WTC11 (cell line): ENCODE results near the gene SHANK3. TPM values are rescaled to one million over a fixed set of nuclear protein-coding genes. Genes with fewer than 3 reads are reported as not detected.
A peak's percentile ranks its signal among the peaks of the same experiment; 100 is the strongest.

Experiments used
- ATAC-seq: fragments of 200-7000 bp; cut with Tn5 transposase; 2 replicates; pipeline ENCODE4 v1.10.0; 2021; ENCODE audit warnings: mild to moderate bottlenecking, moderate library complexity
- CTCF ChIA-PET: fragments of 300-600 bp; sonication (Branson Sonifier 250); formaldehyde crosslinking; loops from one replicate; lab custom pipeline; 2021; ENCODE audit warnings: antibody characterized with exemption; lab: Charles Lee
- POLR2A ChIA-PET: fragments of 350-600 bp; sonication (Branson Sonifier 250); formaldehyde crosslinking; loops from one replicate; lab custom pipeline; 2021; ENCODE audit warnings: antibody characterized with exemption; lab: Charles Lee
- DNase-seq: peaks from one replicate; pipeline ENCODE4 v3.0.0; 2021; ENCODE audit warnings: low spot score
- H3K27ac Mint-ChIP-seq: 2 replicates; pipeline ENCODE4 v1.8.0; 2021; ENCODE audit warnings: mixed read lengths
- H3K27me3 Mint-ChIP-seq: 2 replicates; pipeline ENCODE4 v1.8.0; 2021; ENCODE audit warnings: low read depth, mild to moderate bottlenecking, moderate library complexity, mixed read lengths
- H3K36me3 Mint-ChIP-seq: 2 replicates; pipeline ENCODE4 v1.8.0; 2021; ENCODE audit warnings: mixed read lengths
- H3K4me1 Mint-ChIP-seq: 2 replicates; pipeline ENCODE4 v1.8.0; 2022; ENCODE audit warnings: mixed read lengths
- H3K4me3 Mint-ChIP-seq: 2 replicates; pipeline ENCODE4 v1.8.0; 2021; ENCODE audit warnings: mild to moderate bottlenecking, moderate library complexity, mixed read lengths
- H3K9me3 Mint-ChIP-seq: 2 replicates; pipeline ENCODE4 v1.8.0; 2021; ENCODE audit warnings: mixed read lengths
- ESRRA ChIP-seq: sonication (generic); formaldehyde crosslinking; IDR thresholded peaks from 2 replicates; pipeline ENCODE4 v1.8.1; 2022; ENCODE audit warnings: mild to moderate bottlenecking, missing genetic modification reagents, borderline replicate concordance
- ETV6 ChIP-seq: sonication (generic); formaldehyde crosslinking; IDR thresholded peaks from 2 replicates; pipeline ENCODE4 v1.8.1; 2022; ENCODE audit warnings: mild to moderate bottlenecking, missing genetic modification reagents
- JUN ChIP-seq: sonication (generic); formaldehyde crosslinking; IDR thresholded peaks from 2 replicates; pipeline ENCODE4 v1.8.0; 2023; ENCODE audit warnings: mild to moderate bottlenecking, missing genetic modification reagents
- SMAD3 ChIP-seq: sonication (generic); formaldehyde crosslinking; IDR thresholded peaks from 2 replicates; pipeline ENCODE4 v1.8.0; 2022; ENCODE audit warnings: missing genetic modification reagents, mild to moderate bottlenecking, borderline replicate concordance
- SP1 ChIP-seq: sonication (generic); formaldehyde crosslinking; conservative IDR thresholded peaks from 2 replicates; pipeline ENCODE4 v1.8.1; 2022; ENCODE audit warnings: missing genetic modification reagents
- STAT6 ChIP-seq: sonication (generic); formaldehyde crosslinking; conservative IDR thresholded peaks from 2 replicates; pipeline ENCODE4 v1.8.1; 2023; ENCODE audit warnings: mild to moderate bottlenecking, low read depth, missing genetic modification reagents, moderate library complexity
- TP53 ChIP-seq: sonication (generic); formaldehyde crosslinking; IDR thresholded peaks from 2 replicates; pipeline ENCODE4 v1.8.1; 2023; ENCODE audit warnings: mild to moderate bottlenecking, missing genetic modification reagents
- ZNF317 ChIP-seq: sonication (generic); formaldehyde crosslinking; IDR thresholded peaks from 2 replicates; pipeline ENCODE4 v1.8.1; 2023; ENCODE audit warnings: low read depth, mild to moderate bottlenecking, moderate library complexity, missing genetic modification reagents, borderline replicate concordance
- ZNF416 ChIP-seq: fragments of 250-450 bp; sonication (Bioruptor Pico); IDR thresholded peaks from 2 replicates; pipeline ENCODE4 v1.9.0; 2021; ENCODE audit warnings: mild to moderate bottlenecking, inconsistent platforms
- total RNA-seq: library from RNA; stranded (reverse); gene quantifications from 3 replicates; pipeline ENCODE4 v1.2.3, GENCODE V29; 2021
- TF ChIP-seq, protein P1 (sequence below): sonication (generic); formaldehyde crosslinking; IDR thresholded peaks from 2 replicates; pipeline ENCODE4 v1.8.0; 2023; ENCODE audit warnings: missing genetic modification reagents, mild to moderate bottlenecking, borderline replicate concordance
- TF ChIP-seq, protein P2 (sequence below): sonication (generic); formaldehyde crosslinking; IDR thresholded peaks from 2 replicates; pipeline ENCODE4 v1.8.1; 2023; ENCODE audit warnings: mild to moderate bottlenecking, missing genetic modification reagents
- TF ChIP-seq, protein P3 (sequence below): sonication (generic); formaldehyde crosslinking; IDR thresholded peaks from 2 replicates; pipeline ENCODE4 v1.8.1; 2022; ENCODE audit warnings: mild to moderate bottlenecking, moderate library complexity, missing genetic modification reagents
- TF ChIP-seq, protein P4 (sequence below): fragments of 250-450 bp; sonication (Bioruptor Pico); conservative IDR thresholded peaks from 2 replicates; pipeline ENCODE4 v1.9.0; 2021; ENCODE audit warnings: mild to moderate bottlenecking
- TF ChIP-seq, protein P5 (sequence below): sonication (generic); formaldehyde crosslinking; IDR thresholded peaks from 2 replicates; pipeline ENCODE4 v1.8.1; 2023; ENCODE audit warnings: mild to moderate bottlenecking, missing genetic modification reagents, moderate library complexity

SHANK3 gene
- total RNA-seq, 1 experiment from 2014 or later: 9.6 TPM

GRCh38 chr22:50693462-50693861, 20.8 kb downstream of the SHANK3 start (continued):
- TF ChIP-seq, protein P1, sequence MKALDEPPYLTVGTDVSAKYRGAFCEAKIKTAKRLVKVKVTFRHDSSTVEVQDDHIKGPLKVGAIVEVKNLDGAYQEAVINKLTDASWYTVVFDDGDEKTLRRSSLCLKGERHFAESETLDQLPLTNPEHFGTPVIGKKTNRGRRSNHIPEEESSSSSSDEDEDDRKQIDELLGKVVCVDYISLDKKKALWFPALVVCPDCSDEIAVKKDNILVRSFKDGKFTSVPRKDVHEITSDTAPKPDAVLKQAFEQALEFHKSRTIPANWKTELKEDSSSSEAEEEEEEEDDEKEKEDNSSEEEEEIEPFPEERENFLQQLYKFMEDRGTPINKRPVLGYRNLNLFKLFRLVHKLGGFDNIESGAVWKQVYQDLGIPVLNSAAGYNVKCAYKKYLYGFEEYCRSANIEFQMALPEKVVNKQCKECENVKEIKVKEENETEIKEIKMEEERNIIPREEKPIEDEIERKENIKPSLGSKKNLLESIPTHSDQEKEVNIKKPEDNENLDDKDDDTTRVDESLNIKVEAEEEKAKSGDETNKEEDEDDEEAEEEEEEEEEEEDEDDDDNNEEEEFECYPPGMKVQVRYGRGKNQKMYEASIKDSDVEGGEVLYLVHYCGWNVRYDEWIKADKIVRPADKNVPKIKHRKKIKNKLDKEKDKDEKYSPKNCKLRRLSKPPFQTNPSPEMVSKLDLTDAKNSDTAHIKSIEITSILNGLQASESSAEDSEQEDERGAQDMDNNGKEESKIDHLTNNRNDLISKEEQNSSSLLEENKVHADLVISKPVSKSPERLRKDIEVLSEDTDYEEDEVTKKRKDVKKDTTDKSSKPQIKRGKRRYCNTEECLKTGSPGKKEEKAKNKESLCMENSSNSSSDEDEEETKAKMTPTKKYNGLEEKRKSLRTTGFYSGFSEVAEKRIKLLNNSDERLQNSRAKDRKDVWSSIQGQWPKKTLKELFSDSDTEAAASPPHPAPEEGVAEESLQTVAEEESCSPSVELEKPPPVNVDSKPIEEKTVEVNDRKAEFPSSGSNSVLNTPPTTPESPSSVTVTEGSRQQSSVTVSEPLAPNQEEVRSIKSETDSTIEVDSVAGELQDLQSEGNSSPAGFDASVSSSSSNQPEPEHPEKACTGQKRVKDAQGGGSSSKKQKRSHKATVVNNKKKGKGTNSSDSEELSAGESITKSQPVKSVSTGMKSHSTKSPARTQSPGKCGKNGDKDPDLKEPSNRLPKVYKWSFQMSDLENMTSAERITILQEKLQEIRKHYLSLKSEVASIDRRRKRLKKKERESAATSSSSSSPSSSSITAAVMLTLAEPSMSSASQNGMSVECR: no peak
- TF ChIP-seq JUN (CRISPR knock-in tag) (no peak), TP53 (no peak), ESRRA (no peak), ZNF416 (CRISPR knock-in tag) (no peak)
- TF ChIP-seq, protein P2, sequence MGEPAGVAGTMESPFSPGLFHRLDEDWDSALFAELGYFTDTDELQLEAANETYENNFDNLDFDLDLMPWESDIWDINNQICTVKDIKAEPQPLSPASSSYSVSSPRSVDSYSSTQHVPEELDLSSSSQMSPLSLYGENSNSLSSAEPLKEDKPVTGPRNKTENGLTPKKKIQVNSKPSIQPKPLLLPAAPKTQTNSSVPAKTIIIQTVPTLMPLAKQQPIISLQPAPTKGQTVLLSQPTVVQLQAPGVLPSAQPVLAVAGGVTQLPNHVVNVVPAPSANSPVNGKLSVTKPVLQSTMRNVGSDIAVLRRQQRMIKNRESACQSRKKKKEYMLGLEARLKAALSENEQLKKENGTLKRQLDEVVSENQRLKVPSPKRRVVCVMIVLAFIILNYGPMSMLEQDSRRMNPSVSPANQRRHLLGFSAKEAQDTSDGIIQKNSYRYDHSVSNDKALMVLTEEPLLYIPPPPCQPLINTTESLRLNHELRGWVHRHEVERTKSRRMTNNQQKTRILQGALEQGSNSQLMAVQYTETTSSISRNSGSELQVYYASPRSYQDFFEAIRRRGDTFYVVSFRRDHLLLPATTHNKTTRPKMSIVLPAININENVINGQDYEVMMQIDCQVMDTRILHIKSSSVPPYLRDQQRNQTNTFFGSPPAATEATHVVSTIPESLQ (CRISPR knock-in tag): no peak
- TF ChIP-seq, protein P3, sequence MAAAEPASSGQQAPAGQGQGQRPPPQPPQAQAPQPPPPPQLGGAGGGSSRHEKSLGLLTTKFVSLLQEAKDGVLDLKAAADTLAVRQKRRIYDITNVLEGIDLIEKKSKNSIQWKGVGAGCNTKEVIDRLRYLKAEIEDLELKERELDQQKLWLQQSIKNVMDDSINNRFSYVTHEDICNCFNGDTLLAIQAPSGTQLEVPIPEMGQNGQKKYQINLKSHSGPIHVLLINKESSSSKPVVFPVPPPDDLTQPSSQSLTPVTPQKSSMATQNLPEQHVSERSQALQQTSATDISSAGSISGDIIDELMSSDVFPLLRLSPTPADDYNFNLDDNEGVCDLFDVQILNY (CRISPR knock-in tag): no peak
- TF ChIP-seq, protein P4, sequence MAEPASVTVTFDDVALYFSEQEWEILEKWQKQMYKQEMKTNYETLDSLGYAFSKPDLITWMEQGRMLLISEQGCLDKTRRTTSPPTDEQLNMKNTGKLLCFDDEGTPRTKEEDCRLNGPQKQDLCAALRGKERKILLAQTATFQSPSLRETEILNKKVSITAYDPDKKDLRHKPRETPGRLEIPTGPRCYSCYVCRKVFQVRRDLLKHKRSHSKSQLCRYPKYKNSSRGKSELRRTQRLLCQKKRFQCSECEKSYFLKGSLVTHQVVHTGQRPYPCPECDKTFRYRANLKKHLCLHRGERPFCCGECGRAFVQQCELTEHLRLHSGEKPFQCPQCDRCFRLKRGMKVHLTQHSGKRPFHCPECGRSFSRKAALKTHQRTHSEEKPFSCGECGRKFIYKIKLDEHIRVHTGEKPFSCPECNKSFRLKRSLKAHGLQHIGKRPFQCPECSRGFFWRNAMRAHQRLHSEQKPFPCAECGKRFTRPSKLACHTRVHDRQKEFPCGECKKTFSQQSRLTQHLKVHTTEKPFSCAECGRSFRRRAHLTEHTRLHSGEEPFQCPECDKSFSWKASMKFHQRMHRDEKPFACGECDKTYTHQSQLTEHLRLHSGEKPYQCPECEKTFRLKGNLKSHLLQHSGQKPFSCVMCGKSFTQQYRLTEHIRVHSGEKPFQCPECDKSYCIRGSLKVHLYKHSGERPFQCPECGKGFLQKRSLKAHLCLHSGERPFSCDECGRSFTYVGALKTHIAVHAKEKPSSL: no peak

GRCh38 chr22:50694099-50694605, 21.5 kb downstream of the SHANK3 start:
- Mint-ChIP-seq H3K27me3 (peaks cover 30% of the 10 kb centered on the region), H3K4me1 (peaks cover 8% of the 10 kb centered on the region), H3K9me3 (peaks cover 9% of the 10 kb centered on the region), H3K36me3 (peaks cover 7% of the 10 kb centered on the region), H3K4me3 (no peak overlapping the region), H3K27ac (no peak overlapping the region)
- ChIA-PET CTCF (interaction anchor here (0.8 to 5.4 kb wide), 10 partner anchors 19 to 186 kb away, joined by 3 to 33 read pairs (median 3); partner anchors contain the start of genes ARSA, LMF2, NCAPH2 and SCO2), POLR2A (no interaction called here)
- no peak for DNase-seq
- no peak for TF ChIP-seq ZNF317
- ATAC-seq: no peak

- TF ChIP-seq TP53: no peak
- no peak for TF ChIP-seq STAT6 (CRISPR knock-in tag)
- TF ChIP-seq SMAD3: no peak
- no peak for TF ChIP-seq SP1 (CRISPR knock-in tag)
- no peak for TF ChIP-seq ETV6 (CRISPR knock-in tag)
- TF ChIP-seq, protein P5, sequence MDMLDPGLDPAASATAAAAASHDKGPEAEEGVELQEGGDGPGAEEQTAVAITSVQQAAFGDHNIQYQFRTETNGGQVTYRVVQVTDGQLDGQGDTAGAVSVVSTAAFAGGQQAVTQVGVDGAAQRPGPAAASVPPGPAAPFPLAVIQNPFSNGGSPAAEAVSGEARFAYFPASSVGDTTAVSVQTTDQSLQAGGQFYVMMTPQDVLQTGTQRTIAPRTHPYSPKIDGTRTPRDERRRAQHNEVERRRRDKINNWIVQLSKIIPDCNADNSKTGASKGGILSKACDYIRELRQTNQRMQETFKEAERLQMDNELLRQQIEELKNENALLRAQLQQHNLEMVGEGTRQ: no peak
- TF ChIP-seq, all 79 proteins: peak for 0
- ChIA-PET POLR2A (no interaction called here), CTCF (interaction anchor here (0.8 to 5.4 kb wide), 9 partner anchors 20 to 187 kb away, joined by 3 to 33 read pairs (median 3); partner anchors contain the start of genes ARSA, LMF2 and NCAPH2)
- Mint-ChIP-seq H3K27ac (no peak overlapping the region), H3K36me3 (peaks cover under 1% of the 10 kb centered on the region), H3K4me1 (peaks cover 8% of the 10 kb centered on the region), H3K27me3 (peaks cover 37% of the 10 kb centered on the region), H3K9me3 (peaks cover 1% of the 10 kb centered on the region), H3K4me3 (no peak overlapping the region)
- ATAC-seq (no peak), DNase-seq (peak; percentile 18)
Measured at GRCh38 chr22:50694766-50695420, 22.3 kb downstream of the SHANK3 start.
